Upper lobe of left lung (tissue), 6 donors: ENCODE measurements around the gene RNF26. TPM values are rescaled to one million over a fixed set of nuclear protein-coding genes. Genes with fewer than 3 reads are reported as not detected.

ENCODE experiments used
- ATAC-seq, 2 donors: fragments of 200-7000 bp; cut with Tn5 transposase; one replicate each; pipeline ENCODE4 v1.9.1; 2022; ENCODE audit warnings: mild to moderate bottlenecking in 2 of 2, moderate library complexity in 2 of 2; ENCODE audit not compliant: low FRiP score in 2 of 2
- DNase-seq, 2 donors: peaks; one replicate each; pipeline ENCODE4 v3.0.0-alpha.2; 2019 to 2020
- H3K27ac ChIP-seq, 4 donors: fragments of 200-600 bp; sonication (generic); one replicate each; pipeline ENCODE4 v1.5.1; 2016 to 2019
- H3K27me3 ChIP-seq, 4 donors: fragments of 200-600 bp; sonication (generic); one replicate each; pipeline ENCODE4 v1.5.1; 2017 to 2019
- H3K36me3 ChIP-seq, 4 donors: fragments of 200-600 bp; sonication (generic); one replicate each; pipeline ENCODE4 v1.5.1; 2016 to 2019
- H3K4me1 ChIP-seq, 4 donors: fragments of 200-600 bp; sonication (generic); one replicate each; pipeline ENCODE4 v1.5.1; 2018 to 2019
- H3K4me3 ChIP-seq, 4 donors: fragments of 200-600 bp; sonication (generic); one replicate each; pipeline ENCODE4 v1.5.1; 2017 to 2019; ENCODE audit warnings: mild to moderate bottlenecking in 2 of 4, moderate library complexity in 1 of 4
- H3K9me3 ChIP-seq, 4 donors: fragments of 200-600 bp; sonication (generic); one replicate each; pipeline ENCODE4 v1.5.1; 2018 to 2019
- EP300 ChIP-seq, 4 donors: sonication (generic); formaldehyde crosslinking; IDR thresholded peaks; one replicate each; pipeline ENCODE4 v1.5.1; 2017; ENCODE audit warnings: antibody characterized with exemption in 4 of 4, control low read depth in 2 of 4
- POLR2A ChIP-seq, 4 donors: fragments of 450-650 bp; IDR thresholded peaks; one replicate each; pipeline ENCODE4 v1.5.1; 2016 to 2017; ENCODE audit warnings: antibody characterized with exemption in 4 of 4, mild to moderate bottlenecking in 2 of 4
- POLR2AphosphoS5 ChIP-seq, 2 donors: sonication (generic); formaldehyde crosslinking; IDR thresholded peaks; one replicate each; pipeline ENCODE4 v1.5.1; 2017; ENCODE audit warnings: antibody characterized with exemption in 2 of 2
- WGBS, 2 donors: methylation state at CpG; one replicate each; pipeline ENCODE4 v1.1.5; 2017 to 2018; 5-methylcytosine and 5-hydroxymethylcytosine counted together
- total RNA-seq, 6 donors: library from RNA; depleted of rRNA in 4 of 6; stranded (reverse); fragments of >200 nt in 4 of 6; gene quantifications; one replicate each; pipeline versions ENCODE4 v1.1.0 to v1.2.1, GENCODE V29; 2016 to 2021
- TF ChIP-seq, protein P1 (sequence below), 6 experiments: fragments of 450-650 bp in 4 of 6; fragments of 200-600 bp in 2 of 6; sonication (generic) in 2 of 6; IDR thresholded peaks; one replicate each; pipeline ENCODE4 v1.5.1; 2016 to 2019; ENCODE audit warnings: antibody characterized with exemption in 6 of 6
- donor health status: DM: no; HTN: no; CAD: no; lungs with moderate emphysema.
- donor health status: DM: no; HTN: yes; CAD: no; lungs with severe emphysema.

The RNF26 gene
- total RNA-seq, 6 donors from 2014 or later, result 5.2 to 25.5 (median 14.8) TPM

GRCh38 chr11:119347940-119348605 is 13.7 kb downstream of the RNF26 start:
- no peaks in the 10 kb centered on the region for H3K4me1 ChIP-seq
- no peak overlapping the region for H3K27ac ChIP-seq
- H3K27me3 ChIP-seq, result no peaks in the 10 kb centered on the region
- 71 to 83% methylated on average over 12 to 16 of the region's 16 CpGs for WGBS, 2 donors
- ATAC-seq (peak in 1 of 2 donors; percentile 72), DNase-seq (no peak)
- no peaks in the 10 kb centered on the region for H3K36me3 ChIP-seq
- TF ChIP-seq POLR2A (IDR thresholded peaks at IDR 0.05) (no peak), EP300 (IDR thresholded peaks at IDR 0.05) (no peak), POLR2AphosphoS5 (IDR thresholded peaks at IDR 0.05) (no peak)
- TF ChIP-seq, protein P1, sequence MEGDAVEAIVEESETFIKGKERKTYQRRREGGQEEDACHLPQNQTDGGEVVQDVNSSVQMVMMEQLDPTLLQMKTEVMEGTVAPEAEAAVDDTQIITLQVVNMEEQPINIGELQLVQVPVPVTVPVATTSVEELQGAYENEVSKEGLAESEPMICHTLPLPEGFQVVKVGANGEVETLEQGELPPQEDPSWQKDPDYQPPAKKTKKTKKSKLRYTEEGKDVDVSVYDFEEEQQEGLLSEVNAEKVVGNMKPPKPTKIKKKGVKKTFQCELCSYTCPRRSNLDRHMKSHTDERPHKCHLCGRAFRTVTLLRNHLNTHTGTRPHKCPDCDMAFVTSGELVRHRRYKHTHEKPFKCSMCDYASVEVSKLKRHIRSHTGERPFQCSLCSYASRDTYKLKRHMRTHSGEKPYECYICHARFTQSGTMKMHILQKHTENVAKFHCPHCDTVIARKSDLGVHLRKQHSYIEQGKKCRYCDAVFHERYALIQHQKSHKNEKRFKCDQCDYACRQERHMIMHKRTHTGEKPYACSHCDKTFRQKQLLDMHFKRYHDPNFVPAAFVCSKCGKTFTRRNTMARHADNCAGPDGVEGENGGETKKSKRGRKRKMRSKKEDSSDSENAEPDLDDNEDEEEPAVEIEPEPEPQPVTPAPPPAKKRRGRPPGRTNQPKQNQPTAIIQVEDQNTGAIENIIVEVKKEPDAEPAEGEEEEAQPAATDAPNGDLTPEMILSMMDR (IDR thresholded peaks at IDR 0.05), result no peak
- no peaks in the 10 kb centered on the region for H3K9me3 ChIP-seq
- H3K4me3 ChIP-seq, result no peak overlapping the region

GRCh38 chr11:119350302-119350701 is 16.0 kb downstream of the RNF26 start:
- 74 to 79% methylated on average over 6 of the region's 6 CpGs for WGBS, 2 donors

GRCh38 chr11:119351232-119351631 is 16.9 kb downstream of the RNF26 start:
- TF ChIP-seq POLR2AphosphoS5 (IDR thresholded peaks at IDR 0.05) (no peak), POLR2A (IDR thresholded peaks at IDR 0.05) (no peak), EP300 (IDR thresholded peaks at IDR 0.05) (no peak)
- TF ChIP-seq, protein P1 (IDR thresholded peaks at IDR 0.05), result no peak
- no peak for ATAC-seq
- Histone ChIP-seq H3K4me3 (no peak overlapping the region), H3K4me1 (peaks cover 3 to 13% (median 10%) of the 10 kb centered on the region in 4 donors), H3K27me3 (no peaks in the 10 kb centered on the region), H3K27ac (no peak overlapping the region), H3K9me3 (no peaks in the 10 kb centered on the region), H3K36me3 (no peaks in the 10 kb centered on the region)
- 47 to 60% methylated on average over 2 of the region's 2 CpGs for WGBS, 2 donors
- DNase-seq, result no peak

More at GRCh38 chr11:119350302-119350701, 16.0 kb downstream of the RNF26 start:
- Histone ChIP-seq H3K27ac (no peak overlapping the region), H3K4me1 (peaks cover 0 to 6% (median 3%) of the 10 kb centered on the region in 4 donors), H3K9me3 (no peaks in the 10 kb centered on the region), H3K4me3 (no peak overlapping the region), H3K27me3 (no peaks in the 10 kb centered on the region), H3K36me3 (no peaks in the 10 kb centered on the region)
- DNase-seq, result no peak
- no peak for ATAC-seq
- no peak for TF ChIP-seq POLR2A (IDR thresholded peaks at IDR 0.05)
- no peak for TF ChIP-seq EP300 (IDR thresholded peaks at IDR 0.05)
- TF ChIP-seq POLR2AphosphoS5 (IDR thresholded peaks at IDR 0.05), result no peak
- TF ChIP-seq, protein P1 (IDR thresholded peaks at IDR 0.05), result no peak

GRCh38 chr11:119352857-119353260 is 18.5 kb downstream of the RNF26 start:
- ATAC-seq (no peak), DNase-seq (no peak)
- no peak for TF ChIP-seq EP300 (IDR thresholded peaks at IDR 0.05)
- TF ChIP-seq POLR2A (IDR thresholded peaks at IDR 0.05), result no peak
- TF ChIP-seq, protein P1 (IDR thresholded peaks at IDR 0.05), result no peak
- no peak for TF ChIP-seq POLR2AphosphoS5 (IDR thresholded peaks at IDR 0.05)
- Histone ChIP-seq H3K36me3 (no peaks in the 10 kb centered on the region), H3K27ac (peak overlapping the region in 2 of 4 donors; percentile 36 to 44), H3K9me3 (no peaks in the 10 kb centered on the region), H3K4me3 (no peak overlapping the region), H3K4me1 (peaks cover 3 to 24% (median 18%) of the 10 kb centered on the region in 4 donors), H3K27me3 (no peaks in the 10 kb centered on the region)
- WGBS, 2 donors, result 23 to 32% methylated on average over 4 of the region's 4 CpGs
